H9 (cell line): ENCODE measurements around the gene PERP. TPM values are rescaled to one million over a fixed set of nuclear protein-coding genes. Genes with fewer than 3 reads are reported as not detected.

Experiments used
- DNase-seq: peaks from one replicate; pipeline ENCODE4 v3.0.0-alpha.2; 2017
- H2AFZ ChIP-seq: one replicate; pipeline ENCODE4 v1.6.1; 2013; ENCODE audit warnings: mild to moderate bottlenecking, low read length, control low read depth, moderate library complexity
- H2AK5ac ChIP-seq: 2 replicates; pipeline ENCODE4 v1.6.1; 2013; ENCODE audit warnings: low read length, control low read depth, mixed read lengths; ENCODE audit not compliant: insufficient read length
- H2BK120ac ChIP-seq: one replicate; pipeline ENCODE4 v1.6.1; 2013; ENCODE audit warnings: low read depth, mild to moderate bottlenecking, low read length, control low read depth, inconsistent platforms; ENCODE audit not compliant: poor library complexity, severe bottlenecking
- H2BK12ac ChIP-seq: 2 replicates; pipeline ENCODE4 v1.6.1; 2013; ENCODE audit warnings: low read length, control low read depth, mixed read lengths, low read depth; ENCODE audit not compliant: insufficient read length
- H2BK15ac ChIP-seq: 2 replicates; pipeline ENCODE4 v1.6.1; 2013; ENCODE audit warnings: low read depth, low read length, control low read depth
- H2BK20ac ChIP-seq: one replicate; pipeline ENCODE4 v1.6.1; 2013; ENCODE audit warnings: low read depth, mild to moderate bottlenecking, low read length, control low read depth, inconsistent platforms; ENCODE audit not compliant: poor library complexity, severe bottlenecking
- H2BK5ac ChIP-seq: 2 replicates; pipeline ENCODE4 v1.6.1; 2013; ENCODE audit warnings: low read length, control low read depth, mixed read lengths; ENCODE audit not compliant: insufficient read length
- H3K14ac ChIP-seq: 2 replicates; pipeline ENCODE4 v1.6.1; 2013; ENCODE audit warnings: low read length, control low read depth; ENCODE audit not compliant: insufficient read depth
- H3K18ac ChIP-seq: 2 replicates; pipeline ENCODE4 v1.6.1; 2013; ENCODE audit warnings: low read depth, mild to moderate bottlenecking, mixed read lengths, low read length, control low read depth; ENCODE audit not compliant: insufficient read length
- H3K23ac ChIP-seq: 2 replicates; pipeline ENCODE4 v1.6.1; 2013; ENCODE audit warnings: low read length, control low read depth, mixed read lengths, low read depth; ENCODE audit not compliant: insufficient read length
- H3K23me2 ChIP-seq: 2 replicates; pipeline ENCODE4 v1.6.1; 2013; ENCODE audit warnings: low read depth, mild to moderate bottlenecking, mixed read lengths, low read length, control low read depth; ENCODE audit not compliant: insufficient read length, poor library complexity, severe bottlenecking
- H3K27ac ChIP-seq: 2 replicates; pipeline ENCODE4 v1.5.1; 2013; ENCODE audit warnings: low read length, control low read depth, mixed read lengths, low read depth; ENCODE audit not compliant: insufficient read length
- H3K27me3 ChIP-seq: 2 replicates; pipeline ENCODE4 v1.6.1; 2013; ENCODE audit warnings: low read length, control low read depth, inconsistent platforms; ENCODE audit not compliant: insufficient read depth
- H3K4ac ChIP-seq: 2 replicates; pipeline ENCODE4 v1.6.1; 2013; ENCODE audit warnings: low read depth, mild to moderate bottlenecking, control low read depth, inconsistent platforms, low read length, moderate library complexity
- H3K4me1 ChIP-seq: 2 replicates; pipeline ENCODE4 v1.6.1; 2013; ENCODE audit warnings: low read length, control low read depth, inconsistent platforms; ENCODE audit not compliant: insufficient read depth
- H3K4me2 ChIP-seq: 2 replicates; pipeline ENCODE4 v1.6.1; 2013; ENCODE audit warnings: low read length, control low read depth, mixed read lengths; ENCODE audit not compliant: insufficient read length, insufficient read depth
- H3K56ac ChIP-seq: 2 replicates; pipeline ENCODE4 v1.6.1; 2013; ENCODE audit warnings: low read depth, mild to moderate bottlenecking, mixed read lengths, low read length, control low read depth; ENCODE audit not compliant: insufficient read length
- H3K79me1 ChIP-seq: 2 replicates; pipeline ENCODE4 v1.6.1; 2013; ENCODE audit warnings: low read depth, mild to moderate bottlenecking, moderate library complexity, low read length, control low read depth, inconsistent platforms; ENCODE audit not compliant: insufficient read depth, poor library complexity, severe bottlenecking
- H3K79me2 ChIP-seq: 2 replicates; pipeline ENCODE4 v1.6.1; 2013; ENCODE audit warnings: low read length, control low read depth, inconsistent platforms; ENCODE audit not compliant: insufficient read depth
- H3K9ac ChIP-seq: 2 replicates; pipeline ENCODE4 v1.6.1; 2013; ENCODE audit warnings: low read length, control low read depth, mixed read lengths; ENCODE audit not compliant: insufficient read length; ENCODE audit errors: extremely low read depth
- H3K9me3 ChIP-seq: one replicate; pipeline ENCODE4 v1.6.1; 2013; ENCODE audit warnings: low read depth, low read length, inconsistent platforms; ENCODE audit not compliant: control insufficient read depth
- H3T11ph ChIP-seq: one replicate; pipeline ENCODE4 v1.6.1; 2013; ENCODE audit warnings: mild to moderate bottlenecking, low read length, control low read depth, inconsistent platforms
- H4K20me1 ChIP-seq: one replicate; pipeline ENCODE4 v1.6.1; 2013; ENCODE audit not compliant: control insufficient read depth, insufficient read length, insufficient read depth
- H4K5ac ChIP-seq: 2 replicates; pipeline ENCODE4 v1.6.1; 2013; ENCODE audit warnings: low read depth, mild to moderate bottlenecking, mixed read lengths, low read length, control low read depth; ENCODE audit not compliant: insufficient read length
- H4K8ac ChIP-seq: replicated peaks from 2 replicates; pipeline ENCODE4 v1.6.1; 2013; ENCODE audit warnings: low read length, control low read depth, mixed read lengths, low read depth; ENCODE audit not compliant: insufficient read length
- H4K91ac ChIP-seq: 2 replicates; pipeline ENCODE4 v1.6.1; 2013; ENCODE audit warnings: low read depth, mild to moderate bottlenecking, moderate library complexity, mixed read lengths, low read length, control low read depth; ENCODE audit not compliant: insufficient read length
- H3K27ac Mint-ChIP-seq, 3 experiments: 2 replicates in 2 of 3; 3 replicates in 1 of 3; pipeline ENCODE4 v1.8.0; 2020 to 2021; ENCODE audit warnings: mixed read lengths in 3 of 3, mild to moderate bottlenecking in 1 of 3, moderate library complexity in 1 of 3
- H3K27me3 Mint-ChIP-seq: 2 replicates; pipeline ENCODE4 v1.8.0; 2021; ENCODE audit warnings: low read depth, mild to moderate bottlenecking, moderate library complexity, mixed read lengths
- H3K36me3 Mint-ChIP-seq, 3 experiments: 2 replicates in 2 of 3; 3 replicates in 1 of 3; pipeline ENCODE4 v1.8.0; 2020 to 2021; ENCODE audit warnings: low read depth in 3 of 3, mixed read lengths in 3 of 3; ENCODE audit not compliant: insufficient read depth in 1 of 3
- H3K4me1 Mint-ChIP-seq, 2 experiments: 2 replicates each; pipeline ENCODE4 v1.8.0; 2020; ENCODE audit warnings: mixed read lengths in 2 of 2
- H3K4me3 Mint-ChIP-seq, 2 experiments: 2 replicates in 1 of 2; 3 replicates in 1 of 2; pipeline ENCODE4 v1.8.0; 2020 to 2021; ENCODE audit warnings: mild to moderate bottlenecking in 2 of 2, mixed read lengths in 2 of 2, moderate library complexity in 1 of 2
- H3K9me3 Mint-ChIP-seq, 2 experiments: 2 replicates in 1 of 2; 3 replicates in 1 of 2; pipeline ENCODE4 v1.8.0; 2020; ENCODE audit warnings: mild to moderate bottlenecking in 2 of 2, mixed read lengths in 2 of 2, moderate library complexity in 1 of 2
- CTCF ChIP-seq: fragments of 200-600 bp; sonication (generic); conservative IDR thresholded peaks from 3 replicates; pipeline ENCODE4 v1.8.0; 2021; ENCODE audit warnings: antibody characterized with exemption, mild to moderate bottlenecking
- WGBS: extraction: QIAGEN DNeasy Blood & Tissue Kit; methylation state at CpG from one replicate; pipeline ENCODE4 v1.1.7; 2013; ENCODE audit warnings: missing lambda C conversion rate, low lambda C conversion rate, mixed read lengths; ENCODE audit not compliant: insufficient read length; ENCODE audit errors: extremely low coverage; 5-methylcytosine and 5-hydroxymethylcytosine counted together
- total RNA-seq: library from RNA; stranded (reverse); gene quantifications from 2 replicates; pipeline ENCODE4 v1.2.1, GENCODE V29; 2021

PERP gene
- total RNA-seq, 1 experiment from 2014 or later: 28.7 TPM

GRCh38 chr6:138107752-138108592, 753 bp upstream of the PERP start:
- Mint-ChIP-seq H3K9me3 (no peaks in the 10 kb centered on the region; a peak in 1 of 5 replicates), H3K36me3 (peaks cover 0 to 8% (median 0%) of the 10 kb centered on the region in 3 experiments; a peak in 1 of 7 replicates), H3K4me3 (peak overlapping the region; percentile 92 to 95), H3K4me1 (peaks cover 22 to 32% of the 10 kb centered on the region in 2 experiments), H3K27me3 (peaks cover 14% of the 10 kb centered on the region), H3K27ac (peak overlapping the region in 1 of 3 experiments; percentile 72; a peak in 3 of 7 replicates)
- Histone ChIP-seq H3K79me1 (no peaks in the 10 kb centered on the region), H3K23me2 (peaks cover 16% of the 10 kb centered on the region), H2AFZ (peak overlapping the region; percentile 58), H3K18ac (no peak overlapping the region), H2BK5ac (no peak overlapping the region), H3K23ac (no peak overlapping the region), H3K79me2 (peaks cover 4% of the 10 kb centered on the region; the same call in 1 of the 2 replicates), H4K20me1 (no peaks in the 10 kb centered on the region), H3K56ac (no peak overlapping the region), H3T11ph (no peak overlapping the region), H2BK120ac (no peak overlapping the region), H3K9me3 (no peaks in the 10 kb centered on the region), H4K91ac (no peak overlapping the region), H3K14ac (no peak overlapping the region), H3K4me1 (peaks cover 2% of the 10 kb centered on the region; the same call in 1 of the 2 replicates), H3K9ac (peak overlapping the region; percentile 27), H3K4ac (no peak overlapping the region), H3K27me3 (peaks cover 2% of the 10 kb centered on the region; the same call in 1 of the 2 replicates), H3K27ac (no peak overlapping the region), H4K8ac (no peak overlapping the region), H2BK12ac (no peak overlapping the region), H2AK5ac (no peak overlapping the region), H4K5ac (no peak overlapping the region), H2BK20ac (no peak overlapping the region), H2BK15ac (no peak overlapping the region), H3K4me2 (peak overlapping the region; percentile 83)
- no peak for TF ChIP-seq CTCF
- peak; percentile 54 for DNase-seq
- no CpG with 5 or more reads among the region's 24 CpGs for WGBS
